Calu3 (cell line): Measurements from ENCODE around the gene CATSPER3. TPM values are rescaled to one million over a fixed set of nuclear protein-coding genes. Genes with fewer than 3 reads are reported as not detected.
"Not testable (repeated sequence)": the region's sequence is repeated elsewhere in the genome, so short reads cannot be mapped to it uniquely, and the experiment has no call there.

Experiments used
- BruUV-seq: library from RNA; stranded (reverse); fragments of 400-500 nt; replicated peaks from 2 replicates; lab custom pipeline; 2021; lab: Mats Ljungman, UMichigan
- CTCF ChIA-PET: fragments of 300-600 bp; sonication (Branson Sonifier 250); formaldehyde crosslinking; loops from one replicate; lab custom pipeline; 2022; ENCODE audit warnings: antibody characterized with exemption; lab: Charles Lee
- DNase-seq: peaks from one replicate; pipeline ENCODE4 v3.0.0; 2022
- H3K27ac Mint-ChIP-seq: one replicate; pipeline ENCODE4 v1.8.0; 2022; ENCODE audit warnings: mixed read lengths; ENCODE audit not compliant: unreplicated experiment
- H3K27me3 Mint-ChIP-seq: one replicate; pipeline ENCODE4 v1.8.0; 2022; ENCODE audit warnings: mixed read lengths; ENCODE audit not compliant: unreplicated experiment
- H3K36me3 Mint-ChIP-seq: one replicate; pipeline ENCODE4 v1.8.0; 2022; ENCODE audit warnings: mild to moderate bottlenecking, moderate library complexity, mixed read lengths; ENCODE audit not compliant: insufficient read depth, unreplicated experiment
- H3K4me1 Mint-ChIP-seq: one replicate; pipeline ENCODE4 v1.8.0; 2022; ENCODE audit warnings: mild to moderate bottlenecking, low read depth, mixed read lengths; ENCODE audit not compliant: unreplicated experiment
- H3K4me3 Mint-ChIP-seq: one replicate; pipeline ENCODE4 v1.8.0; 2022; ENCODE audit warnings: mild to moderate bottlenecking, low read depth, moderate library complexity, mixed read lengths; ENCODE audit not compliant: unreplicated experiment
- H3K9me3 Mint-ChIP-seq: one replicate; pipeline ENCODE4 v1.8.0; 2022; ENCODE audit warnings: low read depth, mixed read lengths; ENCODE audit not compliant: unreplicated experiment
- CTCF ChIP-seq: fragments of 200-600 bp; IDR thresholded peaks from one replicate; pipeline ENCODE4 v1.8.0; 2022; ENCODE audit warnings: antibody characterized with exemption; ENCODE audit not compliant: unreplicated experiment
- intact Hi-C: fragments of 100-400 bp; cut with micrococcal nuclease; formaldehyde crosslinking; loops from one replicate; pipeline ENCODE4 v1.10.0; 2022; ENCODE audit not compliant: unreplicated experiment
- total RNA-seq: library from RNA; stranded (reverse); gene quantifications from 2 replicates; pipeline ENCODE4 v1.2.3, GENCODE V29; 2022

CATSPER3 gene
- total RNA-seq, 1 experiment from 2014 or later: 1.5 TPM

- Mint-ChIP-seq H3K4me1 (no peaks in the 10 kb centered on the region), H3K27me3 (peaks cover 7% of the 10 kb centered on the region), H3K27ac (no peak overlapping the region), H3K9me3 (no peaks in the 10 kb centered on the region), H3K4me3 (no peak overlapping the region), H3K36me3 (no peaks in the 10 kb centered on the region)
- intact Hi-C loops: no loop called here
- TF ChIP-seq CTCF: no peak
- no peak for DNase-seq
- CTCF ChIA-PET: interaction anchor here (0.6 kb wide), 1 partner anchor 143 kb away, joined by 3 read pairs; no protein-coding TSS in a partner anchor
- BruUV-seq: no TSS peak
These were observed 25.5 kb downstream of the CATSPER3 start for GRCh38 chr5:134993161-134993560.

- BruUV-seq: no TSS peak
- H3K27me3 Mint-ChIP-seq: peaks cover 7% of the 10 kb centered on the region
- CTCF ChIA-PET: no interaction called here
- no peaks in the 10 kb centered on the region for H3K36me3 Mint-ChIP-seq
- no peak overlapping the region for H3K4me3 Mint-ChIP-seq
- intact Hi-C loops: no loop called here
- DNase-seq: no peak
- no peaks in the 10 kb centered on the region for H3K9me3 Mint-ChIP-seq
- H3K4me1 Mint-ChIP-seq: no peaks in the 10 kb centered on the region
- H3K27ac Mint-ChIP-seq: no peak overlapping the region
- no peak for TF ChIP-seq CTCF
These were observed 27.0 kb downstream of the CATSPER3 start for GRCh38 chr5:134994560-134995156.

GRCh38 chr5:134995850-134996402 is 28.2 kb downstream of the CATSPER3 start:
- TF ChIP-seq CTCF: no peak
- no peaks in the 10 kb centered on the region for H3K4me1 Mint-ChIP-seq
- DNase-seq: no peak
- BruUV-seq: no TSS peak
- peaks cover 7% of the 10 kb centered on the region for H3K27me3 Mint-ChIP-seq
- H3K36me3 Mint-ChIP-seq: no peaks in the 10 kb centered on the region
- H3K9me3 Mint-ChIP-seq: no peaks in the 10 kb centered on the region
- intact Hi-C loops: no loop called here
- H3K27ac Mint-ChIP-seq: no peak overlapping the region
- CTCF ChIA-PET: no interaction called here
- H3K4me3 Mint-ChIP-seq: no peak overlapping the region

GRCh38 chr5:134997015-134997414 is 29.3 kb downstream of the CATSPER3 start:
- CTCF ChIA-PET: interaction anchor here (0.7 kb wide), 1 partner anchor 80 kb away, joined by 3 read pairs; no protein-coding TSS in a partner anchor
- no peak for DNase-seq
- intact Hi-C loops: no loop called here
- H3K9me3 Mint-ChIP-seq: no peaks in the 10 kb centered on the region
- H3K4me3 Mint-ChIP-seq: no peak overlapping the region
- no peaks in the 10 kb centered on the region for H3K4me1 Mint-ChIP-seq
- BruUV-seq: no TSS peak
- H3K36me3 Mint-ChIP-seq: no peaks in the 10 kb centered on the region
- peaks cover 7% of the 10 kb centered on the region for H3K27me3 Mint-ChIP-seq
- no peak for TF ChIP-seq CTCF
- no peak overlapping the region for H3K27ac Mint-ChIP-seq

- CTCF ChIA-PET, H3K36me3 Mint-ChIP-seq, H3K27me3 Mint-ChIP-seq, H3K27ac Mint-ChIP-seq, BruUV-seq, H3K4me3 Mint-ChIP-seq, DNase-seq, H3K9me3 Mint-ChIP-seq, H3K4me1 Mint-ChIP-seq, intact Hi-C loops: not testable (repeated sequence)
These were observed 30.4 kb downstream of the CATSPER3 start for GRCh38 chr5:134998068-134998467.
